Glutamatergic neuron (in vitro differentiated cells): ENCODE results near the gene TPRG1L. TPM values are rescaled to one million over a fixed set of nuclear protein-coding genes. Genes with fewer than 3 reads are reported as not detected.

Experiments used
- DNase-seq: peaks from one replicate; pipeline ENCODE4 v3.0.0; 2022
- H3K27ac Mint-ChIP-seq: one replicate; pipeline ENCODE4 v1.8.0; 2020; ENCODE audit warnings: mild to moderate bottlenecking, mixed read lengths, inconsistent platforms; ENCODE audit not compliant: unreplicated experiment
- H3K27me3 Mint-ChIP-seq: one replicate; pipeline ENCODE4 v1.8.0; 2020; ENCODE audit warnings: mild to moderate bottlenecking, moderate library complexity, mixed read lengths, inconsistent platforms; ENCODE audit not compliant: unreplicated experiment
- H3K36me3 Mint-ChIP-seq: one replicate; pipeline ENCODE4 v1.8.0; 2020; ENCODE audit warnings: mild to moderate bottlenecking, mixed read lengths, inconsistent platforms; ENCODE audit not compliant: unreplicated experiment
- H3K4me1 Mint-ChIP-seq: one replicate; pipeline ENCODE4 v1.8.0; 2020; ENCODE audit warnings: mild to moderate bottlenecking, low read depth, mixed read lengths, inconsistent platforms; ENCODE audit not compliant: unreplicated experiment
- H3K4me3 Mint-ChIP-seq: one replicate; pipeline ENCODE4 v1.8.0; 2020; ENCODE audit warnings: mild to moderate bottlenecking, mixed read lengths, inconsistent platforms; ENCODE audit not compliant: unreplicated experiment
- H3K9me3 Mint-ChIP-seq: one replicate; pipeline ENCODE4 v1.8.0; 2020; ENCODE audit warnings: mild to moderate bottlenecking, moderate library complexity, mixed read lengths, inconsistent platforms; ENCODE audit not compliant: unreplicated experiment
- CTCF ChIP-seq: fragments of 200-600 bp; sonication (generic); IDR thresholded peaks from one replicate; pipeline ENCODE4 v1.5.0; 2021; ENCODE audit not compliant: partially characterized antibody, unreplicated experiment
- total RNA-seq: library from RNA; stranded (reverse); fragmentation: NEBNext Ultra II Directional; extraction: Animal tissue kit (Norgen Biotek cat#: 25700); gene quantifications from one replicate; pipeline ENCODE4 v1.2.1, GENCODE V29; 2021; ENCODE audit not compliant: unreplicated experiment

TPRG1L gene
- total RNA-seq, 1 donor from 2014 or later = 43.1 TPM

DNA sequence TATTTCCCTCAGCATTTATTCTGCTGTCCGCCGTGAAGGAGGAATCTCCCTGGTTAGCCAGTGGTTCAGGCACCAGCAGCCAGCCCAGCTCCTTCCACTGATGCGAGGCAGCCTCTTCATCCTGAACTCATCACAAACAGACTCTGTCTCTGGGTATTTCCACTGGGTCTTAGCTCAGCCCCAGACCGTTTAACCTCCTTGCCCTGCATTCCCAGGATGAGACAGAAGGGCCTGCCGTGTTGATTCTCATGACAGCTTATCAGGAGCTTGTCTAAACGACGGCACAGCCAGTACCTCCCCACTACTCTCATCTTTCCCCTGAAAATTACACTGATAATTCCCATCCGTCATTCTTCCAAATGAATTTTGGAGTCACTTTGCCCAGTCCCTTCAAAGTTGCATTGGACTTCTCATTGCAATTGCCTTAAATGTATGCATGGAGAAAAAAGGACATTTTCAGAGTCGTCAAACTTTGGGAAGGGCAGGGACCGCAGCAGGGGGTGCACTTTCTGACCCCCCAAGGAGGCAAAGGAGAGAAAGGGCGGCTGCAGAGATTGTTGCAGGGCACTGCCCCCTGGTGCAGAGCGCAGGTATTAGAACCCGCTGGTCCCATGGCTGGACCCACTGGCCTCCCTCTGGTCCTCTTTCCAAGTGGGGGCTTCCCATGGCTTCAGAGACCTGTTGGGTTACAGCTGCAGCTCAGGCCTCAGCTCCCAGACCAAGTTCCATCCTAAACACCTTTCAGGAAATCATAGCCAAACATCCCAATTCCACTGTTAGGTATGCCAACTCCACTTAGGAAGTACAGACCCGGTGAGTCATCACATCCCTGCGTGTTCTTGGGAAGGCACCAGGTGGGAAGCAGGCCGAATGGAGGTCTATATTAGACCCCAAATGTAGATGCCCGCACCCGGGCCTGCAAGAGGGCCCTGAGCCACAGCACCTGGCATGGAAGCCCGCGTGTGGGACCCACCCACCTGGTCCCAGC, 9.8 kb upstream of the TPRG1L start:
- H3K27ac Mint-ChIP-seq = no peak overlapping the region
- no peak overlapping the region for H3K4me3 Mint-ChIP-seq
- H3K9me3 Mint-ChIP-seq = peaks cover 5% of the 10 kb centered on the region
- peaks cover 9% of the 10 kb centered on the region for H3K27me3 Mint-ChIP-seq
- H3K4me1 Mint-ChIP-seq = peaks cover 15% of the 10 kb centered on the region
- peak; percentile 76 for TF ChIP-seq CTCF
- no peaks in the 10 kb centered on the region for H3K36me3 Mint-ChIP-seq
- no peak for DNase-seq

- Mint-ChIP-seq H3K36me3 (no peaks in the 10 kb centered on the region), H3K4me3 (no peak overlapping the region), H3K9me3 (peaks cover 6% of the 10 kb centered on the region), H3K4me1 (peaks cover 13% of the 10 kb centered on the region), H3K27ac (no peak overlapping the region), H3K27me3 (peaks cover 5% of the 10 kb centered on the region)
- no peak for TF ChIP-seq CTCF
- no peak for DNase-seq
These were observed 8.0 kb upstream of the TPRG1L start for GRCh38 chr1:3616861-3617260.

- Mint-ChIP-seq H3K4me1 (peaks cover 13% of the 10 kb centered on the region), H3K4me3 (no peak overlapping the region), H3K27me3 (peaks cover 6% of the 10 kb centered on the region), H3K36me3 (no peaks in the 10 kb centered on the region), H3K9me3 (peaks cover 8% of the 10 kb centered on the region), H3K27ac (no peak overlapping the region)
- DNase-seq = no peak
- TF ChIP-seq CTCF = no peak
These were observed 6.9 kb upstream of the TPRG1L start for GRCh38 chr1:3617806-3618345.

GRCh38 chr1:3618531-3618880, 6.3 kb upstream of the TPRG1L start:
- Mint-ChIP-seq H3K27ac (no peak overlapping the region), H3K4me1 (peaks cover 13% of the 10 kb centered on the region), H3K4me3 (no peak overlapping the region), H3K36me3 (no peaks in the 10 kb centered on the region), H3K27me3 (peaks cover 7% of the 10 kb centered on the region), H3K9me3 (peaks cover 8% of the 10 kb centered on the region)
- TF ChIP-seq CTCF = no peak
- no peak for DNase-seq
